HEK293T (cell line): ENCODE data around the gene SEMA6B.

Experiments
- ARNT ChIP-seq: fragments of 450-650 bp; IDR thresholded peaks from 2 replicates; pipeline ENCODE4 v1.6.1; 2017; ENCODE audit warnings: mild to moderate bottlenecking
- BHLHE40 ChIP-seq: fragments of 450-650 bp; IDR thresholded peaks from 2 replicates; pipeline ENCODE4 v1.6.1; 2016; ENCODE audit warnings: mild to moderate bottlenecking, moderate library complexity, borderline replicate concordance
- CTBP1 ChIP-seq: fragments of 450-650 bp; IDR thresholded peaks from 2 replicates; pipeline ENCODE4 v1.6.1; 2016; ENCODE audit warnings: borderline replicate concordance
- ELF4 ChIP-seq: fragments of 450-650 bp; IDR thresholded peaks from 2 replicates; pipeline ENCODE4 v1.6.1; 2017; ENCODE audit warnings: antibody characterized with exemption
- FOXM1 ChIP-seq: fragments of 450-650 bp; IDR thresholded peaks from 2 replicates; pipeline ENCODE4 v1.6.1; 2017; ENCODE audit warnings: mild to moderate bottlenecking, borderline replicate concordance
- HDGF ChIP-seq: fragments of 450-650 bp; IDR thresholded peaks from 2 replicates; pipeline ENCODE4 v1.6.1; 2017; ENCODE audit warnings: antibody characterized with exemption, borderline replicate concordance
- NFRKB ChIP-seq: fragments of 450-650 bp; IDR thresholded peaks from 2 replicates; pipeline ENCODE4 v1.6.1; 2016; ENCODE audit warnings: mild to moderate bottlenecking, moderate library complexity
- SUZ12 ChIP-seq: fragments of 450-650 bp; IDR thresholded peaks from 2 replicates; pipeline ENCODE4 v1.6.1; 2016; ENCODE audit warnings: mild to moderate bottlenecking
- TF ChIP-seq, protein P1 (sequence below): fragments of 450-650 bp; IDR thresholded peaks from 2 replicates; pipeline ENCODE4 v1.6.1; 2016

DNA sequence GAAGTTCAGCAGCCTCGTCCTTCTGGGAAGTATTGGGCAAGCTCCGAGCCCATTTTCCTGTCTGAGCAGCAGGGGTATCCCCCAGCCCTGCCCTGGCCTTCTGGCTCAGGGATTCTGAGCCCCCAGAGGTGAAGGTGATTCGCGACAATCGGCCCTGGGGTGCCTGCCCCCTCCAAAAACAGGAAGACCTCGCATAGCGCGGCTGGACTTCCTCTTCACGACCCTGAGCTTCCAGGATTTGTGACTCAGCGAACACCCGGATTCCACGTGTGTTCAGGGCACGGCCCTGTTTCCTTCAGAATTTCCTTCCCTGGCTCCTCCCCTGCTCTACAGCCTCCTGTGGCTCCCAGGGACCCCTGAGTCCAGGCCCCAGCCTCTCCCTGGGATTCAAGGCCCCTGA lies at the start of gene SEMA6B:
- TF ChIP-seq CTBP1 (no peak), FOXM1 (no peak), NFRKB (no peak), SUZ12 (no peak), HDGF (no peak), BHLHE40 (no peak), ELF4 (no peak), ARNT (no peak)
- TF ChIP-seq, protein P1, sequence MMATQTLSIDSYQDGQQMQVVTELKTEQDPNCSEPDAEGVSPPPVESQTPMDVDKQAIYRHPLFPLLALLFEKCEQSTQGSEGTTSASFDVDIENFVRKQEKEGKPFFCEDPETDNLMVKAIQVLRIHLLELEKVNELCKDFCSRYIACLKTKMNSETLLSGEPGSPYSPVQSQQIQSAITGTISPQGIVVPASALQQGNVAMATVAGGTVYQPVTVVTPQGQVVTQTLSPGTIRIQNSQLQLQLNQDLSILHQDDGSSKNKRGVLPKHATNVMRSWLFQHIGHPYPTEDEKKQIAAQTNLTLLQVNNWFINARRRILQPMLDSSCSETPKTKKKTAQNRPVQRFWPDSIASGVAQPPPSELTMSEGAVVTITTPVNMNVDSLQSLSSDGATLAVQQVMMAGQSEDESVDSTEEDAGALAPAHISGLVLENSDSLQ = no peak
